GM21737 (cell line): Measurements from ENCODE around the gene RNF227.
"Not testable (repeated sequence)": the region's sequence is repeated elsewhere in the genome, so short reads cannot be mapped to it uniquely, and the experiment has no call there.

Source experiments
- ATAC-seq: cut with Tn5 transposase; IDR thresholded peaks from one replicate; pipeline ENCODE4 v1.9.1; 2021; ENCODE audit warnings: mild to moderate bottlenecking, moderate library complexity; ENCODE audit not compliant: unreplicated experiment

Gene RNF227

GRCh38 chr17:7915611-7916384 is at the start of gene RNF227:
RNF227 (minus strand) TSS chr17:7916289; CDS start chr17:7916195, 94 bp downstream.
- peak; percentile 66 for ATAC-seq

GRCh38 chr17:7961421-7961820 is 45.3 kb upstream of the RNF227 start:
- no peak for ATAC-seq

GRCh38 chr17:7959503-7960253 is 43.6 kb upstream of the RNF227 start:
- ATAC-seq: no peak

- no peak for ATAC-seq
Observed at GRCh38 chr17:7956228-7956965, 40.3 kb upstream of the RNF227 start.

GRCh38 chr17:7955414-7956227 is 39.5 kb upstream of the RNF227 start:
- no peak for ATAC-seq

- ATAC-seq: not testable (repeated sequence)
Observed at GRCh38 chr17:7953266-7953665, 37.2 kb upstream of the RNF227 start.

GRCh38 chr17:7951143-7951792 is 35.2 kb upstream of the RNF227 start:
- no peak for ATAC-seq

GRCh38 chr17:7950578-7950977 is 34.5 kb upstream of the RNF227 start:
- no peak for ATAC-seq

GRCh38 chr17:7947651-7948050 is 31.6 kb upstream of the RNF227 start:
- no peak for ATAC-seq

GRCh38 chr17:7946441-7946840 is 30.4 kb upstream of the RNF227 start:
- ATAC-seq: no peak

- ATAC-seq: no peak
Observed at GRCh38 chr17:7945651-7946050, 29.6 kb upstream of the RNF227 start.

- no peak for ATAC-seq
Observed at GRCh38 chr17:7944326-7944725, 28.2 kb upstream of the RNF227 start.

- ATAC-seq: no peak
Observed at GRCh38 chr17:7943291-7943690, 27.2 kb upstream of the RNF227 start.

GRCh38 chr17:7940743-7941142 is 24.7 kb upstream of the RNF227 start:
- ATAC-seq: no peak

GRCh38 chr17:7940034-7940433 is 23.9 kb upstream of the RNF227 start:
- ATAC-seq: no peak

GRCh38 chr17:7935859-7936258 is 19.8 kb upstream of the RNF227 start:
- no peak for ATAC-seq

GRCh38 chr17:7932949-7933348 is 16.9 kb upstream of the RNF227 start:
- ATAC-seq: no peak

- ATAC-seq: no peak
Observed at GRCh38 chr17:7932483-7932891, 16.4 kb upstream of the RNF227 start.

- ATAC-seq: peak; percentile 86
Observed at GRCh38 chr17:7931709-7932482, 15.8 kb upstream of the RNF227 start, which contains the start of the genes CNTROB and TRAPPC1. CNTROB (plus strand) TSS chr17:7932206; CDS start chr17:7933080, 874 bp downstream. TRAPPC1 (minus strand) TSS chr17:7931946; CDS start chr17:7931829, 117 bp downstream.
